SK-N-SH treated with all-trans-retinoic acid at 6 μM for 48 hours (cell line): ENCODE measurements around the gene TLCD1.

Experiments used
- ARNTL ChIP-seq: fragments of 450-650 bp; formaldehyde crosslinking; IDR thresholded peaks from 2 replicates; pipeline ENCODE4 v1.5.0; 2020; ENCODE audit warnings: low read depth, mild to moderate bottlenecking, moderate library complexity, borderline replicate concordance
- ESRRG ChIP-seq: fragments of 250-450 bp; sonication (Bioruptor Pico); IDR thresholded peaks from 2 replicates; pipeline ENCODE4 v1.6.1; 2021; ENCODE audit warnings: mild to moderate bottlenecking
- GLIS3 ChIP-seq: fragments of 250-450 bp; sonication (Bioruptor Pico); IDR thresholded peaks from 2 replicates; pipeline ENCODE4 v1.5.0; 2020; ENCODE audit warnings: mild to moderate bottlenecking, moderate library complexity
- RARB ChIP-seq: fragments of 250-450 bp; sonication (Bioruptor Pico); IDR thresholded peaks from 2 replicates; pipeline ENCODE4 v1.8.0; 2021; ENCODE audit warnings: mild to moderate bottlenecking, moderate library complexity
- ZC3H10 ChIP-seq: fragments of 250-450 bp; sonication (Bioruptor Pico); IDR thresholded peaks from 2 replicates; pipeline ENCODE4 v1.5.1; 2021; ENCODE audit warnings: mild to moderate bottlenecking, moderate library complexity
- ZFP30 ChIP-seq: fragments of 450-650 bp; formaldehyde crosslinking; IDR thresholded peaks from 2 replicates; pipeline ENCODE4 v1.5.0; 2022; ENCODE audit warnings: mild to moderate bottlenecking, moderate library complexity
- ZNF565 ChIP-seq: fragments of 450-650 bp; formaldehyde crosslinking; conservative IDR thresholded peaks from 2 replicates; pipeline ENCODE4 v1.5.0; 2020; ENCODE audit warnings: low read depth, mild to moderate bottlenecking, moderate library complexity

DNA sequence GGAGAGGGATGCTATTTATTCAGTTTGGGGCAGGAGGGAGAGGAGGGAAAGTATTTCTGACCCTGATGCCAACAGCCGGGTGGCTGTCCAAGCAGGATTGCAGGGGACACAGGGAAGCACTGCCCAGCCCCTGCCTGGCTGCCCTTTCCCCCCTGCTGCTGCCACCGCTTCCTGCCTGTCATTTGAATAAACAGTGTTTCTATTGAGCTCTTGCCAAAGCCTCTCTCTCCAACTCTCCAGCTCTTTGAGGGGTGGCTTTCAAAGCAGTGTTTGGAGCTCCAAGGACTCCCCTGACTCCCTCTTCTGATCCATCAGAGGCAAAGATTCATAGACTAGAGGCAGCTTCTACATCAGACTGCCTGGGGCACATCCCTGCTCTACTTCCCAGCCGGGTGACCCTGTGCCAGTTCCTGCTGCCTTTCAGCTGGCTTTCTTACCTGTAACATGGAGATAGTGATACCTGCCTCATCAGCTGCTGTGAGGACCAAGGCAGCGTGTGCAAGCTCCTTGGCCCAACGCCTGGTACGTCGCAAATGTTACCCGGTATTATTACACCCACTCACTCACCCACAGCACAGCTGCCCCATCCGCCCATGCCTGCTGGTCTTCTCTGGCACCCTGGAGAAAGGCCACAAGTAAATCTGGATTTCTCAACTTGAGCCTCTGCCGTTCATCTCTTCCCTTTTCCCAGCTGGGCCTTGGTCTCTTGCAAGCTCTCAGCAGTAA is 23.8 kb downstream of the TLCD1 start:
- TF ChIP-seq ESRRG (CRISPR knock-in tag) (no peak), ZFP30 (no peak), RARB (CRISPR knock-in tag) (no peak), GLIS3 (CRISPR knock-in tag) (no peak), ZNF565 (CRISPR knock-in tag) (no peak), ZC3H10 (CRISPR knock-in tag) (no peak), ARNTL (CRISPR knock-in tag) (no peak)
